DMS53 treated with DMSO at 0.1 percent for 48 hours (cell line): ENCODE results near the gene TENM3.
A peak's percentile ranks its signal among the peaks of the same experiment; 100 is the strongest.
"Not testable (repeated sequence)": the region's sequence is repeated elsewhere in the genome, so short reads cannot be mapped to it uniquely, and the experiment has no call there.

Experiments used
- DNase-seq: peaks from one replicate; lab custom pipeline; 2025; ENCODE audit not compliant: unreplicated experiment; lab: John Stamatoyannopoulos, UW

The TENM3 gene

DNA sequence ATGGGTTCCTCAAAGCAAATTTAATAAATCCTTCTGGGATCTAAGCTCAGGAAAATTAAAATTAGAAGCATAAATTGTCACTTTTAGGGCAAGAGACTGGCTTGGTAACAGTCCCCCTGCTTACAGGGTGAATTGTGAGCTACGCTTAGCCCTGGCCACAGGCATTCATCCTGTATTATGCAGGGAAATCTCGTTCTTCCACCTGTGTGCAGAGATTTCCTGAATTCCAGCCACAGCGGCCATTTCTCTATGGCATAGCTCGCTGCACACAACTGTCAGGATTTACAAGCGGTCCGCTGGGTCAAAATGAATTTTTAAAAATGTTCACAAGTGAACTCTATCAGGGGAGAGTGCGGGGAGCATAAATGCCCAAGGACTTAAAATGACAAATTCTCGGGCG is 562.1 kb downstream of the TENM3 start:
- DNase-seq, result no peak

DNA sequence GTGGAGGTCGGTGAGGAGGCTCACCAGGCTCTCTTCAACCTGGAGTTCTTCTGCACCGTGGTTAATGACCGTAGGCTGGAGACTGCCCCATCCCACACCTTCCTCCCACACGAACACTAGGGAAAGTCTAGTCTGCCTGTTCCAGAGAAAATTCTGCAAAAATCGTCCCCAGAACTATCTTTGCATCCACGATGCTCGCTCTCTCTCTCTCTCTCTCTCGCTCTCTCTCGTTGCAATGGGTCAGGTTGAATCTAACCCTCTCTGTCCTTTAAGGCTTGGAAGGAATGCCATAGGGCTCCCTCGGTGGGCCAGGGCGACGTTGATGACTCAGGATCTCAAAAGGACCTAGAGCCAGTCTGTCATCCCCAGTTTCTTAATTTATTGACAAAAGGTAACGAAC is 562.5 kb downstream of the TENM3 start:
- no peak for DNase-seq

- peak; percentile 54 for DNase-seq
Measured at GRCh38 chr4:182806259-182807252, 563.4 kb downstream of the TENM3 start.

GRCh38 chr4:182807346-182807745 is 564.1 kb downstream of the TENM3 start:
- no peak for DNase-seq

- DNase-seq, result no peak
Measured at GRCh38 chr4:182807767-182808548, 564.8 kb downstream of the TENM3 start.

DNA sequence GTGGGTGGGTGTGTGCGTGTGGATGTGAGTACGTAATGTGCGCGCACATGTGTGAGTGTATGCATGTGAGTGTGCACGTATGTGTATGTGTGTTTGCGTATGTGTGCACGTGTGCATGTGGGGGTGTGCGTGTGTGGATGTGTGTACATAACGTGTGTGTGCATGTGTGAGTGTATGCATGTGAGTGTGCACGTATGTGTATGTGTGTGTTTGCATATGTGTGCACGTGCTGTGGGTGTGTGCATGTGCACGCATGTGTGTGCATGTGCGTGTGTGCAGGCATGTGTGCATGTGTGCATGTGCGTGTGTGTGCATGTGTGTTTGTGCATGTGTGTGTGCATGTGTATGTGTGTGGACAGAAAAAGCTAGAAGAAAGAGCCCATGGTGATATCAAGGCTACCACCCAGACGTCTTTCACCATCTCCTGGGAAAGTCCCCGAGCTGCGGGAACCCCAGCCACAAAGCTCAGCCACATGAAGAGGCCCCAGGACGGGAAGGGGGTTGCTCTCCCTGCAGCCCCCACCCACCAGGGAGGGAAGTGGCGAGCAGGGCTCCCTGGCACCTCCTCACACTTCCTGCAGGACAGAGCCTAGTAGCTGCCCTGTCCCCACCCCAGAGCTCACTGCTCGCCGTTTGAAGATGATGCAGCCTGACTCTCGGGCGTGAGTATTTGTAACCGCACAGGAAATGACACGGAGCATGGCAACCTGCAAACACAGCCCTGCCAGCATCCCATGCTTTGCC is 565.6 kb downstream of the TENM3 start:
- DNase-seq, result no peak

- DNase-seq, result no peak
Measured at GRCh38 chr4:182809417-182810102, 566.4 kb downstream of the TENM3 start.

DNA sequence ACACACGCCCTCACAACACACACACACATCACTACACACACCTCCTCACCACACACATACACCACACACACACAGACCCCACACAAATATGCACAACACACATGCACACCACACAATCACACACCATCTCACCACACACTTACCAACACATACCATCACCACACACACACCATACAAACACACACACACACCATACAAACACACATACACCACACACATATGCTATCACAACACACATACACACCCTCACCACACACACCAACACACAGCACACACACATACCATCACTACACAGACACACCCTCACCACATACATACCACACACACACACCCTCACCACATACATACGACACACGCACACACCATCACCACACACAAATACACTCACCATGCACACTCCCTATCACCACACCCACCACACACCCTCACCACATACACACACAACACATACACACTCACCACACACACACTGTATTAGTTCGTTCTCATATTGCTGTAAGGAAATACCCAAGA is 567.0 kb downstream of the TENM3 start:
- no peak for DNase-seq

- DNase-seq, result no peak
Measured at GRCh38 chr4:182812916-182813315, 569.7 kb downstream of the TENM3 start.

GRCh38 chr4:182814065-182814464 is 570.9 kb downstream of the TENM3 start:
- not testable (repeated sequence) for DNase-seq

- DNase-seq, result no peak
Measured at GRCh38 chr4:182818926-182819730, 575.9 kb downstream of the TENM3 start.

- no peak for DNase-seq
Measured at GRCh38 chr4:182819751-182820150, 576.5 kb downstream of the TENM3 start.

- no peak for DNase-seq
Measured at GRCh38 chr4:182822554-182822953, 579.4 kb downstream of the TENM3 start.

DNA sequence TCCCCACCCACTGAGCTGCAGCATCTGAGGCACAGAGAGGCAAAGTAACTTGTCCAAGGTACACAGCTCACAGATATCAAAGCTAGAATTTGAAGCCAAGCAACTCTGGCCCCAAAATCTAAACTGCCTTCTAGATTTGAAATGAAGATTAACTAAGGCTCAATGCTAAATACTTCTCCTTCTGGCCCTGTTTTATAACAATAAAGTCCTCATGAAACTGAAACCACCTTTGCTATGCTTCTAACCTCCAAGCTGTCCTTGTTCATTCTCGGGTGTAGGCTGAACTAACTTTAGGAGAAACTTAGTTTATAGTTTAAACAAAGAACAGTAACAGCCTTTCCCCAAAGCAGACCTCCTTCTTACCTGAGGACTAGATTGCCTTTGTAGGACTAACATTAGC is 580.4 kb downstream of the TENM3 start:
- no peak for DNase-seq

DNA sequence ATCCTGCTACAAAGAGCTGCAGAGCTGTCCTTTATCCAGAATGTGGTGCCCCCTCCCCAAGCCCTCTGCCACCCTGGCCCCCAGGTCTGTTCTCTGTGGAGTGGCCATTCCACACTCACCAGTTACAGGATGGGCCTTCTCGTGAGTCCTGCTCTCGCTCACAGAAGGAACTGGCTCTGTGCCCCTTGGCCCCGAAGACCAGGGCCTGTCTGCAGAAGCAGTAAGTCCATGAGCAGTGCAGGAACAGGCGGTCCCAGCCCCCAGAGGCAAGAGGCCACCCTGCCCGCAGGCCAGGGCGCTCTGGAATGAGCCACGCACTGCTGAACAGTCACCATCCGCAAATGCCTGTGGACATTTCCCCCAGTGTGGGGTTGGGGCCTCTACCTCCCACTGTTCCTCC is 581.8 kb downstream of the TENM3 start:
- no peak for DNase-seq

DNA sequence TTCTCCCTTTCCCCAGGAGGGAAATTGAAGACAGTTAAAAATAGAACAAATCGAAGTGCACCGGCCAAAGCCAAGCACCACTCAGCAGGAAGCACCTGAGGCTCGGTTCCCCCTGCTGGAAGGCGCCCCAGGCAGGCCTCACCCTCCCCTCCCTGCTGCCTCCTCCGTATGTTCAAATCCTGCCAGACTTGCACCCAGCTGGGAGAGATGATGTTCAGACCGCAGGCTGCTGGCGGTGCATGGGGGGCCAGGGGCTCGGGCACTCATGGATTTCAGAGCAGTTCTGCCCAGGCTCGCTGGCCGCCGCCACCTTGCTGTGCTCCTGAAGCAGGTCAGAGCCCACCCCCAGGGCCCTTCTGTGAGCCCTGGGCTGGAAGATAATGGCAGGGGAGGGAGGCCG is 582.6 kb downstream of the TENM3 start:
- no peak for DNase-seq

DNA sequence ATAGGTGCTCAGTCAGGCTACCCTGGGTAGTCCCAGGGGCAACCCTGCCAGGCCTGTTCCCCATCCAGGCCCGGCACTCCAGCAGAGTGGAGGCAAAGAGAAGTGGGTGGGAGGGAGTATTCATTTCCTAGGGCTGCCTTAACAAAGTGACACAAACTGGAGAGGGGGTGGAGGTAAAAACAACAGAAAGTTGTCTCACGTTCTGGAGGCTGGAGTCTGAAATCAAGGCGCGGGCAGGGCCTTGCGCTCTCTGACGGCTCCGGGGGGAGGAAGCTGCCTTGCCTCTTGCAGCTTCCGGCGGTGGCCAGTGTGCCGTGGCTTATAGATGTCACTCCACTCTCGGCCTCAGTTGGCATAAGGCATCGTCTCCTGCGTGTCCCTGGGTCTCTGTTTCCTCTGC is 583.2 kb downstream of the TENM3 start:
- DNase-seq, result no peak

GRCh38 chr4:182827166-182827565 is 584.0 kb downstream of the TENM3 start:
- DNase-seq, result no peak

DNA sequence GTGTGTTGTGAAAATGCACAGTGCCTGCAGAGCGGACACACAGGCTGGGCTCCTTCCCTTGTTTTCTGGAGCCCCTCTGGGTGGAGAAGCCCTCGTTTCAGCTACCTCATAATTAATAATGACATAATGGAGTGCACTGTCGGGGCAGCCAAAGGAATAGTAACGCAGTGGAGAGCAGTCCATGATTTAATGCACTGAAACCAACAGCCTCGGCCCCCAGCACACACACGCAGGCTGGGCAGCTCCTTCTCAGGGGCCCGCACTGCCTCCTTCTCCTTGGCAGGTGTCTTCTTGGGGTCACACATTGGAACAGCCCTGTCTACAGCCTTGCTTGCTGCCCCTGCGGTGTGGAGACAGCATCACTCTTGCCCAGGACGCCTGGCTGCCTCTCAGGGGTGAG is 584.8 kb downstream of the TENM3 start:
- no peak for DNase-seq
